HepG2 (cell line): Measurements from ENCODE around the gene BLCAP. TPM values are rescaled to one million over a fixed set of nuclear protein-coding genes. Genes with fewer than 3 reads are reported as not detected.

Source experiments
- CREB1 ChIP-seq, 2 experiments: fragments of 450-650 bp in 1 of 2; IDR thresholded peaks; 2 replicates each; pipeline ENCODE4 v1.6.1; 2016 to 2017; ENCODE audit warnings: control low read depth in 1 of 2, mild to moderate bottlenecking in 1 of 2, missing compliant biosample characterization in 1 of 2, missing genetic modification characterization in 1 of 2
- FOSL2 ChIP-seq: sonication (generic); formaldehyde crosslinking; IDR thresholded peaks from 2 replicates; pipeline ENCODE4 v1.4.0; 2020; ENCODE audit warnings: missing genetic modification reagents
- HNRNPL ChIP-seq: fragments of 200-400 bp; formaldehyde crosslinking; IDR thresholded peaks from 2 replicates; pipeline ENCODE4 v1.6.1; 2017; ENCODE audit warnings: mild to moderate bottlenecking, low read depth, low read length
- KLF9 ChIP-seq: IDR thresholded peaks from 2 replicates; pipeline ENCODE4 v1.6.1; 2016; ENCODE audit warnings: low read depth
- RNF2 ChIP-seq: fragments of 450-650 bp; conservative IDR thresholded peaks from 2 replicates; pipeline ENCODE4 v1.6.1; 2016; ENCODE audit warnings: low read depth
- SMARCC2 ChIP-seq: fragments of 450-650 bp; IDR thresholded peaks from 2 replicates; pipeline ENCODE4 v1.6.1; 2017; ENCODE audit warnings: antibody characterized with exemption, mild to moderate bottlenecking
- SNAPC5 ChIP-seq: sonication (generic); formaldehyde crosslinking; IDR thresholded peaks from 2 replicates; pipeline ENCODE4 v1.8.1; 2023; ENCODE audit warnings: mild to moderate bottlenecking, missing genetic modification reagents, borderline replicate concordance
- TCF7L2 ChIP-seq: IDR thresholded peaks from 2 replicates; pipeline ENCODE4 v1.6.1; 2011; ENCODE audit warnings: mild to moderate bottlenecking, low read depth, low read length, moderate library complexity
- TEAD3 ChIP-seq: optimal IDR thresholded peaks from 2 replicates; pipeline ENCODE3; 2016; ENCODE audit warnings: borderline replicate concordance
- TEF ChIP-seq: sonication (generic); formaldehyde crosslinking; IDR thresholded peaks from 2 replicates; pipeline ENCODE4 v1.5.0; 2020; ENCODE audit warnings: missing genetic modification reagents
- ZBTB1 ChIP-seq: sonication (generic); formaldehyde crosslinking; IDR thresholded peaks from 2 replicates; pipeline ENCODE4 v1.4.0; 2020; ENCODE audit warnings: missing genetic modification reagents, borderline replicate concordance
- ZMYM3 ChIP-seq: sonication (generic); formaldehyde crosslinking; IDR thresholded peaks from 2 replicates; pipeline ENCODE4 v1.5.1; 2020; ENCODE audit warnings: mild to moderate bottlenecking, missing genetic modification reagents
- ZNF30 ChIP-seq: sonication (generic); formaldehyde crosslinking; IDR thresholded peaks from 2 replicates; pipeline ENCODE4 v1.5.0; 2020; ENCODE audit warnings: mild to moderate bottlenecking, missing genetic modification reagents
- ZNF343 ChIP-seq: sonication (generic); formaldehyde crosslinking; IDR thresholded peaks from 2 replicates; pipeline ENCODE4 v1.4.0; 2020; ENCODE audit warnings: mild to moderate bottlenecking, missing genetic modification reagents
- polyA plus RNA-seq, 8 experiments: library from polyadenylated mRNA; depleted of rRNA in 3 of 8; stranded (reverse) in 7 of 8; unstranded in 1 of 8; fragments of >200 nt; fragmentation: Illumina TruSeq in 4 of 8; extraction: Trizol in 4 of 8; gene quantifications; 2 replicates each; pipeline versions ENCODE4 v1.2.1 to v1.2.3, GENCODE V29; 2011 to 2016; ENCODE audit warnings: low read depth in 4 of 8, missing spikeins in 1 of 8, mixed read lengths in 1 of 8; ENCODE audit not compliant: insufficient read depth in 1 of 8
- total RNA-seq, 5 experiments: library from RNA; depleted of rRNA; stranded (reverse); fragments of >200 nt; fragmentation: Illumina TruSeq; extraction: Trizol; gene quantifications; 2 replicates each; pipeline ENCODE4 v1.2.3, GENCODE V29; 2016; ENCODE audit warnings: low read depth in 1 of 5
- TF ChIP-seq, protein P1 (sequence below): sonication (generic); formaldehyde crosslinking; IDR thresholded peaks from 2 replicates; pipeline ENCODE4 v1.8.1; 2023; ENCODE audit warnings: missing genetic modification reagents, mild to moderate bottlenecking, borderline replicate concordance
- TF ChIP-seq, protein P2 (sequence below): sonication (generic); formaldehyde crosslinking; IDR thresholded peaks from 2 replicates; pipeline ENCODE4 v1.5.0; 2020; ENCODE audit warnings: mild to moderate bottlenecking, missing genetic modification reagents, borderline replicate concordance

The BLCAP gene
- total and polyA plus RNA-seq, 2 of the 13 experiments (the other 11 are each of a cell fraction or from before 2014, with no cell fraction given): 52.4 to 86.8 TPM

GRCh38 chr20:37564388-37565133 lies 36.9 kb upstream of the BLCAP start (continued):
- TF ChIP-seq ZNF343 (CRISPR knock-in tag) (0 out of 2 replicates have a peak, but pooled peaks have one; percentile 72), ZNF30 (CRISPR knock-in tag) (no peak), TEF (CRISPR knock-in tag) (no peak), HNRNPL (no peak), RNF2 (no peak), SNAPC5 (CRISPR knock-in tag) (no peak), TEAD3 (CRISPR knock-in tag) (no peak), ZMYM3 (CRISPR knock-in tag) (peak; percentile 87), SMARCC2 (no peak), ZBTB1 (0 out of 2 replicates have a peak, but pooled peaks have one; percentile 73), KLF9 (CRISPR knock-in tag) (no peak), CREB1 (IDR thresholded peaks at IDR 0.05) (no peak), CREB1 (CRISPR knock-in tag; IDR thresholded peaks at IDR 0.05) (no peak), TCF7L2 (no peak), FOSL2 (0 out of 2 replicates have a peak, but pooled peaks have one; percentile 15)
- TF ChIP-seq, protein P1, sequence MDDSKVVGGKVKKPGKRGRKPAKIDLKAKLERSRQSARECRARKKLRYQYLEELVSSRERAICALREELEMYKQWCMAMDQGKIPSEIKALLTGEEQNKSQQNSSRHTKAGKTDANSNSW (CRISPR knock-in tag): no peak
- TF ChIP-seq, protein P2, sequence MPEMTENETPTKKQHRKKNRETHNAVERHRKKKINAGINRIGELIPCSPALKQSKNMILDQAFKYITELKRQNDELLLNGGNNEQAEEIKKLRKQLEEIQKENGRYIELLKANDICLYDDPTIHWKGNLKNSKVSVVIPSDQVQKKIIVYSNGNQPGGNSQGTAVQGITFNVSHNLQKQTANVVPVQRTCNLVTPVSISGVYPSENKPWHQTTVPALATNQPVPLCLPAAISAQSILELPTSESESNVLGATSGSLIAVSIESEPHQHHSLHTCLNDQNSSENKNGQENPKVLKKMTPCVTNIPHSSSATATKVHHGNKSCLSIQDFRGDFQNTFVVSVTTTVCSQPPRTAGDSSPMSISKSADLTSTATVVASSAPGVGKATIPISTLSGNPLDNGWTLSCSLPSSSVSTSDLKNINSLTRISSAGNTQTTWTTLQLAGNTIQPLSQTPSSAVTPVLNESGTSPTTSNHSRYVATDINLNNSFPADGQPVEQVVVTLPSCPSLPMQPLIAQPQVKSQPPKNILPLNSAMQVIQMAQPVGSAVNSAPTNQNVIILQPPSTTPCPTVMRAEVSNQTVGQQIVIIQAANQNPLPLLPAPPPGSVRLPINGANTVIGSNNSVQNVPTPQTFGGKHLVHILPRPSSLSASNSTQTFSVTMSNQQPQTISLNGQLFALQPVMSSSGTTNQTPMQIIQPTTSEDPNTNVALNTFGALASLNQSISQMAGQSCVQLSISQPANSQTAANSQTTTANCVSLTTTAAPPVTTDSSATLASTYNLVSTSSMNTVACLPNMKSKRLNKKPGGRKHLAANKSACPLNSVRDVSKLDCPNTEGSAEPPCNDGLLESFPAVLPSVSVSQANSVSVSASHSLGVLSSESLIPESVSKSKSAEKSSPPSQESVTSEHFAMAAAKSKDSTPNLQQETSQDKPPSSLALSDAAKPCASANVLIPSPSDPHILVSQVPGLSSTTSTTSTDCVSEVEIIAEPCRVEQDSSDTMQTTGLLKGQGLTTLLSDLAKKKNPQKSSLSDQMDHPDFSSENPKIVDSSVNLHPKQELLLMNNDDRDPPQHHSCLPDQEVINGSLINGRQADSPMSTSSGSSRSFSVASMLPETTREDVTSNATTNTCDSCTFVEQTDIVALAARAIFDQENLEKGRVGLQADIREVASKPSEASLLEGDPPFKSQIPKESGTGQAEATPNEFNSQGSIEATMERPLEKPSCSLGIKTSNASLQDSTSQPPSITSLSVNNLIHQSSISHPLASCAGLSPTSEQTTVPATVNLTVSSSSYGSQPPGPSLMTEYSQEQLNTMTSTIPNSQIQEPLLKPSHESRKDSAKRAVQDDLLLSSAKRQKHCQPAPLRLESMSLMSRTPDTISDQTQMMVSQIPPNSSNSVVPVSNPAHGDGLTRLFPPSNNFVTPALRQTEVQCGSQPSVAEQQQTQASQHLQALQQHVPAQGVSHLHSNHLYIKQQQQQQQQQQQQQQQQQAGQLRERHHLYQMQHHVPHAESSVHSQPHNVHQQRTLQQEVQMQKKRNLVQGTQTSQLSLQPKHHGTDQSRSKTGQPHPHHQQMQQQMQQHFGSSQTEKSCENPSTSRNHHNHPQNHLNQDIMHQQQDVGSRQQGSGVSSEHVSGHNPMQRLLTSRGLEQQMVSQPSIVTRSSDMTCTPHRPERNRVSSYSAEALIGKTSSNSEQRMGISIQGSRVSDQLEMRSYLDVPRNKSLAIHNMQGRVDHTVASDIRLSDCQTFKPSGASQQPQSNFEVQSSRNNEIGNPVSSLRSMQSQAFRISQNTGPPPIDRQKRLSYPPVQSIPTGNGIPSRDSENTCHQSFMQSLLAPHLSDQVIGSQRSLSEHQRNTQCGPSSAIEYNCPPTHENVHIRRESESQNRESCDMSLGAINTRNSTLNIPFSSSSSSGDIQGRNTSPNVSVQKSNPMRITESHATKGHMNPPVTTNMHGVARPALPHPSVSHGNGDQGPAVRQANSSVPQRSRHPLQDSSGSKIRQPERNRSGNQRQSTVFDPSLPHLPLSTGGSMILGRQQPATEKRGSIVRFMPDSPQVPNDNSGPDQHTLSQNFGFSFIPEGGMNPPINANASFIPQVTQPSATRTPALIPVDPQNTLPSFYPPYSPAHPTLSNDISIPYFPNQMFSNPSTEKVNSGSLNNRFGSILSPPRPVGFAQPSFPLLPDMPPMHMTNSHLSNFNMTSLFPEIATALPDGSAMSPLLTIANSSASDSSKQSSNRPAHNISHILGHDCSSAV: 0 out of 2 replicates have a peak, but pooled peaks have one; percentile 62
